T-helper 1 cell treated with Interleukin-12 subunit alpha and Interleukin-12 subunit beta and Interleukin-4 antibody, amounts not matched to agents 30 μg/mL and 1 μg/mL, for 36 hours (primary cell): ENCODE data around the gene DOCK4.

Experiments
- H3K27ac Mint-ChIP-seq: one replicate; pipeline ENCODE4 v1.8.0; 2021; ENCODE audit warnings: mild to moderate bottlenecking, mixed read lengths
- H3K27me3 Mint-ChIP-seq: one replicate; pipeline ENCODE4 v1.8.0; 2021; ENCODE audit warnings: low read depth, mixed read lengths
- H3K36me3 Mint-ChIP-seq: one replicate; pipeline ENCODE4 v1.8.0; 2021; ENCODE audit warnings: low read depth, mixed read lengths
- H3K4me1 Mint-ChIP-seq: one replicate; pipeline ENCODE4 v1.8.0; 2021; ENCODE audit warnings: low read depth, mixed read lengths
- H3K4me3 Mint-ChIP-seq: one replicate; pipeline ENCODE4 v1.8.0; 2021; ENCODE audit warnings: mild to moderate bottlenecking, moderate library complexity, mixed read lengths
- H3K9me3 Mint-ChIP-seq: one replicate; pipeline ENCODE4 v1.8.0; 2021; ENCODE audit warnings: mixed read lengths

Gene DOCK4

GRCh38 chr7:111864291-111864976 is 341.8 kb downstream of the DOCK4 start:
- Mint-ChIP-seq H3K36me3 (no peaks in the 10 kb centered on the region), H3K27me3 (no peaks in the 10 kb centered on the region), H3K4me1 (peaks cover 7% of the 10 kb centered on the region), H3K9me3 (no peaks in the 10 kb centered on the region), H3K4me3 (no peak overlapping the region), H3K27ac (no peak overlapping the region)

- H3K27ac Mint-ChIP-seq = no peak overlapping the region
Measured at GRCh38 chr7:111863269-111863668, 342.9 kb downstream of the DOCK4 start.

GRCh38 chr7:111860248-111860647 is 346.0 kb downstream of the DOCK4 start:
- no peak overlapping the region for H3K4me3 Mint-ChIP-seq
- no peak overlapping the region for H3K27ac Mint-ChIP-seq
- H3K9me3 Mint-ChIP-seq = no peaks in the 10 kb centered on the region
- H3K4me1 Mint-ChIP-seq = peaks cover 7% of the 10 kb centered on the region
- H3K36me3 Mint-ChIP-seq = no peaks in the 10 kb centered on the region
- peaks cover 3% of the 10 kb centered on the region for H3K27me3 Mint-ChIP-seq

More at GRCh38 chr7:111863269-111863668, 342.9 kb downstream of the DOCK4 start:
- peaks cover 7% of the 10 kb centered on the region for H3K4me1 Mint-ChIP-seq
- no peaks in the 10 kb centered on the region for H3K9me3 Mint-ChIP-seq
- no peaks in the 10 kb centered on the region for H3K36me3 Mint-ChIP-seq
- no peaks in the 10 kb centered on the region for H3K27me3 Mint-ChIP-seq
- no peak overlapping the region for H3K4me3 Mint-ChIP-seq

GRCh38 chr7:111858331-111858730 is 347.9 kb downstream of the DOCK4 start:
- Mint-ChIP-seq H3K4me1 (peaks cover 7% of the 10 kb centered on the region), H3K4me3 (no peak overlapping the region), H3K9me3 (no peaks in the 10 kb centered on the region), H3K36me3 (no peaks in the 10 kb centered on the region), H3K27me3 (peaks cover 3% of the 10 kb centered on the region), H3K27ac (no peak overlapping the region)

- H3K27me3 Mint-ChIP-seq = peaks cover 3% of the 10 kb centered on the region
- no peak overlapping the region for H3K27ac Mint-ChIP-seq
- no peaks in the 10 kb centered on the region for H3K36me3 Mint-ChIP-seq
- no peak overlapping the region for H3K4me3 Mint-ChIP-seq
- H3K4me1 Mint-ChIP-seq = peaks cover 7% of the 10 kb centered on the region
- no peaks in the 10 kb centered on the region for H3K9me3 Mint-ChIP-seq
Measured at GRCh38 chr7:111855842-111856227, 350.4 kb downstream of the DOCK4 start.

GRCh38 chr7:111855161-111855841 is 350.9 kb downstream of the DOCK4 start:
- H3K4me1 Mint-ChIP-seq = peaks cover 4% of the 10 kb centered on the region

GRCh38 chr7:111853201-111853990 is 352.8 kb downstream of the DOCK4 start:
- Mint-ChIP-seq H3K4me3 (no peak overlapping the region), H3K27me3 (peaks cover 3% of the 10 kb centered on the region), H3K36me3 (no peaks in the 10 kb centered on the region), H3K9me3 (no peaks in the 10 kb centered on the region), H3K4me1 (no peaks in the 10 kb centered on the region), H3K27ac (no peak overlapping the region)

More at GRCh38 chr7:111855161-111855841, 350.9 kb downstream of the DOCK4 start:
- Mint-ChIP-seq H3K27ac (no peak overlapping the region), H3K9me3 (no peaks in the 10 kb centered on the region), H3K36me3 (no peaks in the 10 kb centered on the region), H3K4me3 (no peak overlapping the region), H3K27me3 (peaks cover 3% of the 10 kb centered on the region)

GRCh38 chr7:111852081-111852480 is 354.1 kb downstream of the DOCK4 start:
- no peaks in the 10 kb centered on the region for H3K36me3 Mint-ChIP-seq
- H3K27ac Mint-ChIP-seq = no peak overlapping the region
- no peaks in the 10 kb centered on the region for H3K4me1 Mint-ChIP-seq
- H3K9me3 Mint-ChIP-seq = no peaks in the 10 kb centered on the region
- peaks cover 3% of the 10 kb centered on the region for H3K27me3 Mint-ChIP-seq
- H3K4me3 Mint-ChIP-seq = no peak overlapping the region

- Mint-ChIP-seq H3K9me3 (no peaks in the 10 kb centered on the region), H3K4me3 (no peak overlapping the region)
Measured at GRCh38 chr7:111846898-111847297, 359.3 kb downstream of the DOCK4 start.

GRCh38 chr7:111845853-111846252 is 360.3 kb downstream of the DOCK4 start:
- Mint-ChIP-seq H3K4me3 (no peak overlapping the region), H3K4me1 (no peaks in the 10 kb centered on the region), H3K9me3 (no peaks in the 10 kb centered on the region), H3K27me3 (no peaks in the 10 kb centered on the region), H3K27ac (no peak overlapping the region), H3K36me3 (no peaks in the 10 kb centered on the region)

More at GRCh38 chr7:111846898-111847297, 359.3 kb downstream of the DOCK4 start:
- Mint-ChIP-seq H3K4me1 (no peaks in the 10 kb centered on the region), H3K27ac (no peak overlapping the region), H3K27me3 (no peaks in the 10 kb centered on the region), H3K36me3 (no peaks in the 10 kb centered on the region)

GRCh38 chr7:111844904-111845671 is 361.1 kb downstream of the DOCK4 start:
- Mint-ChIP-seq H3K4me1 (no peaks in the 10 kb centered on the region), H3K4me3 (no peak overlapping the region), H3K27ac (no peak overlapping the region), H3K9me3 (no peaks in the 10 kb centered on the region), H3K36me3 (no peaks in the 10 kb centered on the region), H3K27me3 (no peaks in the 10 kb centered on the region)

- Mint-ChIP-seq H3K4me1 (no peaks in the 10 kb centered on the region), H3K9me3 (no peaks in the 10 kb centered on the region)
Measured at GRCh38 chr7:111842491-111842890, 363.7 kb downstream of the DOCK4 start.

GRCh38 chr7:111841596-111842205 is 364.5 kb downstream of the DOCK4 start:
- Mint-ChIP-seq H3K27me3 (no peaks in the 10 kb centered on the region), H3K27ac (no peak overlapping the region), H3K36me3 (no peaks in the 10 kb centered on the region), H3K4me3 (no peak overlapping the region), H3K4me1 (no peaks in the 10 kb centered on the region), H3K9me3 (no peaks in the 10 kb centered on the region)

More at GRCh38 chr7:111842491-111842890, 363.7 kb downstream of the DOCK4 start:
- Mint-ChIP-seq H3K4me3 (no peak overlapping the region), H3K36me3 (no peaks in the 10 kb centered on the region), H3K27ac (no peak overlapping the region), H3K27me3 (no peaks in the 10 kb centered on the region)

- H3K4me3 Mint-ChIP-seq = no peak overlapping the region
- no peaks in the 10 kb centered on the region for H3K27me3 Mint-ChIP-seq
- H3K27ac Mint-ChIP-seq = no peak overlapping the region
- H3K9me3 Mint-ChIP-seq = no peaks in the 10 kb centered on the region
- no peaks in the 10 kb centered on the region for H3K36me3 Mint-ChIP-seq
- H3K4me1 Mint-ChIP-seq = no peaks in the 10 kb centered on the region
Measured at GRCh38 chr7:111840528-111840927, 365.7 kb downstream of the DOCK4 start.
